Pons (tissue), 1 donor: ENCODE results near the gene KRTAP5-5.
"Not testable (repeated sequence)": the region's sequence is repeated elsewhere in the genome, so short reads cannot be mapped to it uniquely, and the experiment has no call there.

Experiments
- DNase-seq: peaks from one replicate; pipeline ENCODE4 v3.0.0-alpha.2; 2016; ENCODE audit warnings: low spot score

Gene KRTAP5-5

GRCh38 chr11:1629326-1630185 is at the start of gene KRTAP5-5:
TSS of gene KRTAP5-5 (plus strand) at chr11:1629775. CDS start at chr11:1629841, 66 bp downstream.
- DNase-seq = no peak

- DNase-seq = no peak
Measured at GRCh38 chr11:1581976-1582375, 47.6 kb upstream of the KRTAP5-5 start.

- not testable (repeated sequence) for DNase-seq
Measured at GRCh38 chr11:1582909-1583308, 46.7 kb upstream of the KRTAP5-5 start.

GRCh38 chr11:1584661-1585370 is 44.8 kb upstream of the KRTAP5-5 start, which contains the start of gene KRTAP5-1:
TSS of gene KRTAP5-1 (minus strand) at chr11:1585283. CDS start at chr11:1585249, 34 bp downstream.
- DNase-seq = not testable (repeated sequence)

GRCh38 chr11:1586699-1587098 is 42.9 kb upstream of the KRTAP5-5 start:
- no peak for DNase-seq

- DNase-seq = not testable (repeated sequence)
Measured at GRCh38 chr11:1589191-1589963, 40.2 kb upstream of the KRTAP5-5 start.

- no peak for DNase-seq
Measured at GRCh38 chr11:1589996-1590395, 39.6 kb upstream of the KRTAP5-5 start.

GRCh38 chr11:1592628-1593027 is 36.9 kb upstream of the KRTAP5-5 start:
- no peak for DNase-seq

- DNase-seq = not testable (repeated sequence)
Measured at GRCh38 chr11:1595994-1596575, 33.5 kb upstream of the KRTAP5-5 start.

GRCh38 chr11:1596576-1597121 is 32.9 kb upstream of the KRTAP5-5 start:
- DNase-seq = not testable (repeated sequence)

- DNase-seq = no peak
Measured at GRCh38 chr11:1597331-1597993, 32.1 kb upstream of the KRTAP5-5 start.

- DNase-seq = no peak
Measured at GRCh38 chr11:1597994-1598380, 31.6 kb upstream of the KRTAP5-5 start, which contains the start of gene KRTAP5-2. TSS of gene KRTAP5-2 (minus strand) at chr11:1598294. CDS start at chr11:1598250, 44 bp downstream.

GRCh38 chr11:1598406-1598805 is 31.2 kb upstream of the KRTAP5-5 start:
- not testable (repeated sequence) for DNase-seq

GRCh38 chr11:1598816-1599215 is 30.8 kb upstream of the KRTAP5-5 start:
- DNase-seq = no peak

GRCh38 chr11:1600626-1601025 is 28.9 kb upstream of the KRTAP5-5 start:
- DNase-seq = peak; percentile 13

GRCh38 chr11:1601663-1602062 is 27.9 kb upstream of the KRTAP5-5 start:
- DNase-seq = not testable (repeated sequence)

- no peak for DNase-seq
Measured at GRCh38 chr11:1603629-1604028, 25.9 kb upstream of the KRTAP5-5 start.

- DNase-seq = no peak
Measured at GRCh38 chr11:1604181-1604580, 25.4 kb upstream of the KRTAP5-5 start.

- DNase-seq = no peak
Measured at GRCh38 chr11:1604711-1605110, 24.9 kb upstream of the KRTAP5-5 start.

- DNase-seq = peak; percentile 3
Measured at GRCh38 chr11:1605923-1606322, 23.7 kb upstream of the KRTAP5-5 start.
